Chondrocyte (in vitro differentiated cells): ENCODE measurements around the gene DCAF17. TPM values are rescaled to one million over a fixed set of nuclear protein-coding genes. Genes with fewer than 3 reads are reported as not detected.

Source experiments
- DNase-seq: peaks from one replicate; pipeline ENCODE4 v3.0.0; 2021; ENCODE audit warnings: mixed read lengths, low spot score
- H3K27ac Mint-ChIP-seq: one replicate; pipeline ENCODE4 v1.8.0; 2021; ENCODE audit warnings: mild to moderate bottlenecking, moderate library complexity, mixed read lengths; ENCODE audit not compliant: unreplicated experiment
- H3K27me3 Mint-ChIP-seq: 2 replicates; pipeline ENCODE4 v1.8.0; 2021; ENCODE audit warnings: low read depth, mixed read lengths
- H3K36me3 Mint-ChIP-seq: 2 replicates; pipeline ENCODE4 v1.8.0; 2021; ENCODE audit warnings: low read depth, mixed read lengths
- H3K4me1 Mint-ChIP-seq: 2 replicates; pipeline ENCODE4 v1.8.0; 2021; ENCODE audit warnings: low read depth, mild to moderate bottlenecking, mixed read lengths
- H3K4me3 Mint-ChIP-seq: one replicate; pipeline ENCODE4 v1.8.0; 2021; ENCODE audit warnings: mild to moderate bottlenecking, moderate library complexity, mixed read lengths; ENCODE audit not compliant: unreplicated experiment
- H3K9me3 Mint-ChIP-seq: 2 replicates; pipeline ENCODE4 v1.8.0; 2021; ENCODE audit warnings: low read depth, mixed read lengths
- total RNA-seq: library from RNA; stranded (reverse); gene quantifications from 3 replicates; pipeline ENCODE4 v1.2.1, GENCODE V29; 2021
- TF ChIP-seq, protein P1 (sequence below): fragments of 200-600 bp; sonication (generic); IDR thresholded peaks from 2 replicates; pipeline ENCODE4 v1.5.0; 2021; ENCODE audit warnings: antibody characterized with exemption, mild to moderate bottlenecking, moderate library complexity

Gene DCAF17
- total RNA-seq, 1 donor from 2014 or later: 18.3 TPM

DNA sequence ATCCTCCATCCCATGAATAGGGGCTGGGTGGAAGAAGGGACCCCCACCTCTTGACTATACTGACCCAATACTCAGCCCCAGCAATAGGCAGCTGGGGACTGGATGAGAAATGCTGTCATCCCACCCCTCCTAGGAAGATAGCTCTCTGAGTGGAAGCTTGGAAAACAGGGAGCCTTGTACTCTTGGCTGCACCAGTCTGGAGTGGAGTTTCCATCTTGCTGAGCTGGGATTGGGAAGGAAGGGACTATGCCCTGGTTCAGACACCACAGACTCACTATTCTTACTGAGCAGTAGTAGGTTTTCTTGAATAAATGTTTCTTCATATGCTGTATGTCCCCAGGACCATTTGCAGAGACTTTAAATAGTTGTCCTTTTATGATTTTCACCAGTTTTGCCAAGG lies 7.4 kb downstream of the DCAF17 start:
- no peak for DNase-seq
- TF ChIP-seq, protein P1, sequence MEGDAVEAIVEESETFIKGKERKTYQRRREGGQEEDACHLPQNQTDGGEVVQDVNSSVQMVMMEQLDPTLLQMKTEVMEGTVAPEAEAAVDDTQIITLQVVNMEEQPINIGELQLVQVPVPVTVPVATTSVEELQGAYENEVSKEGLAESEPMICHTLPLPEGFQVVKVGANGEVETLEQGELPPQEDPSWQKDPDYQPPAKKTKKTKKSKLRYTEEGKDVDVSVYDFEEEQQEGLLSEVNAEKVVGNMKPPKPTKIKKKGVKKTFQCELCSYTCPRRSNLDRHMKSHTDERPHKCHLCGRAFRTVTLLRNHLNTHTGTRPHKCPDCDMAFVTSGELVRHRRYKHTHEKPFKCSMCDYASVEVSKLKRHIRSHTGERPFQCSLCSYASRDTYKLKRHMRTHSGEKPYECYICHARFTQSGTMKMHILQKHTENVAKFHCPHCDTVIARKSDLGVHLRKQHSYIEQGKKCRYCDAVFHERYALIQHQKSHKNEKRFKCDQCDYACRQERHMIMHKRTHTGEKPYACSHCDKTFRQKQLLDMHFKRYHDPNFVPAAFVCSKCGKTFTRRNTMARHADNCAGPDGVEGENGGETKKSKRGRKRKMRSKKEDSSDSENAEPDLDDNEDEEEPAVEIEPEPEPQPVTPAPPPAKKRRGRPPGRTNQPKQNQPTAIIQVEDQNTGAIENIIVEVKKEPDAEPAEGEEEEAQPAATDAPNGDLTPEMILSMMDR: no peak
- peaks cover 33% of the 10 kb centered on the region for H3K36me3 Mint-ChIP-seq
- peaks cover 2% of the 10 kb centered on the region for H3K4me1 Mint-ChIP-seq
- no peak overlapping the region for H3K4me3 Mint-ChIP-seq
- no peak overlapping the region for H3K27ac Mint-ChIP-seq
- no peaks in the 10 kb centered on the region for H3K27me3 Mint-ChIP-seq
- peaks cover 3% of the 10 kb centered on the region for H3K9me3 Mint-ChIP-seq

DNA sequence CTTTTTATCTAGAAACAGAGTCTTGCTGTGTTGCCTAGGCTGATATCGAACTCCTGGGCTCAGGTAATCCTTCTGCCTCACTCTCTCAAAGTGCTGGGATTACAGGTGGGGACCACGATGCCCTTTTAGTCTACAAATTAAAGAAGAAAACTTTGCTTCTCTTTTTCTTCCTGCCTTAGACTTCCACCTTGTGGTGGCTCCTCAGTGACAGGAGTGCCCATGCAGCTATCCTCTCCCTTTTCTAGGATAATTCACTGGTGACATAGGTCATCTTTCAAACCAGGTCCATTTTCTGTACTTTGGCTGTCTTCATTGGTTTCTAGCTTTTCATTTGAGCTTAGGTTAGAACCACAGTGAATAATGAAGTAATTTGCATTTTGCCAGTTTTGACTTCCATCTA lies 13.6 kb downstream of the DCAF17 start:
- H3K27ac Mint-ChIP-seq: no peak overlapping the region

DNA sequence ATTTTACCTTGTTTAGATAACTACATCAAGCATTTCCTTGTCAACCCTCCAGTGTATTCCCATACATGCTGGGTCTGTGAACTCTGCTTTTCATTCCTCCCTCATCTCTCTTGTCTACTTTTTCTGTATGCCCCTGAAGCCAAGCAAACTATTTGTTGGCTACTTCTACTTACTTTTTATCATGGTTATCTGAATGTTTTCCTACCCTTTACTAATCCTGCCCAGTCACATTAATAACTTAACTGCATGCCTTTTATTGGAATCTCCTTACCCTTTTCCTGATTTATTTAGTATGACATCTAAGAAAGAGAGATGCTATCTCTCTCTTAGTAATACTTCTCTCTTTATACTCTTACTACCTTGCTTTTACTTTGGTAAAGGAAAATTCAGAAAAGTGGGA lies 17.0 kb downstream of the DCAF17 start:
- H3K27ac Mint-ChIP-seq: no peak overlapping the region
- TF ChIP-seq, protein P1: no peak
- H3K4me1 Mint-ChIP-seq: no peaks in the 10 kb centered on the region
- H3K4me3 Mint-ChIP-seq: no peak overlapping the region
- no peaks in the 10 kb centered on the region for H3K27me3 Mint-ChIP-seq
- H3K36me3 Mint-ChIP-seq: peaks cover 28% of the 10 kb centered on the region
- H3K9me3 Mint-ChIP-seq: peaks cover 7% of the 10 kb centered on the region
- no peak for DNase-seq

More for the DNA sequence above, 13.6 kb downstream of the DCAF17 start:
- TF ChIP-seq, protein P1: peak; percentile 46
- H3K36me3 Mint-ChIP-seq: peaks cover 17% of the 10 kb centered on the region
- DNase-seq: no peak
- no peaks in the 10 kb centered on the region for H3K27me3 Mint-ChIP-seq
- no peak overlapping the region for H3K4me3 Mint-ChIP-seq
- no peaks in the 10 kb centered on the region for H3K9me3 Mint-ChIP-seq
- H3K4me1 Mint-ChIP-seq: no peaks in the 10 kb centered on the region

DNA sequence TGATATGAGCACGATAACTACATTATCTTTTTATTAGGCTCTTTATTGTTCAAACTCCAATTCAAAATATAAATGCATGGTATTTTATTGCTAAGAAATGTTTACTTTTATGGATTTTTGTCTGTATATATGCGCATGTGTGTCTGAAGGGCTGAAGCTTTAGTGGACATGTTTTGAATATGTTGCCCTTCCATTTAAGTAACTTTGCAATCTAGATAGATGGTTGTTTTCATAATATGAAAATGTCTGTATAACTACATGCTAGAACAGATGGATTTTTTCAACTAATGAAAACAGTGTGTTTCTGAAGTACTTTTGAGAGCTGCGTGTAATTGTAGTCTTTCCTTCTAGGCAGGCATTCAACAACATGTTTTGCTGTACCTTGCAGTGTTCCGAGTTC lies 18.7 kb downstream of the DCAF17 start:
- Mint-ChIP-seq H3K27ac (no peak overlapping the region), H3K27me3 (no peaks in the 10 kb centered on the region), H3K9me3 (peaks cover 10% of the 10 kb centered on the region), H3K4me3 (no peak overlapping the region), H3K4me1 (no peaks in the 10 kb centered on the region), H3K36me3 (peaks cover 33% of the 10 kb centered on the region)
- TF ChIP-seq, protein P1: no peak
- DNase-seq: no peak

DNA sequence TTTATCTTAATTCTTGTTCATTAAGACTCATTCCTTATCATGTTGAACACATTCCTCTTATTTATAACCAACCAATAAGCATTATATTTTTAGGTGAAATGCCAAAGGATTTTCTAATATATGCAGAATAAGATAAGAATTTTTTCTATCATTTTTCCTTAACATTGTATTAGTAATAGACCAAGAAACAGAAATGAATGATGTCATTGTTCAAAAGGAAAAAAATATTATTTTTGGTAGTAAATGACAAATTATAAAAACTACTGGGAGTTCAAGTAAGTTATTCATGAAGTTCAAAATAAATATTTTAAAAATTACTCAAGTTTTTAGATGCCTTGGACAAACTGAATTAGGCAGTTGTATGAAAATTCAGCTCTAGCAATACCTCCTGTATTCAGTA lies 25.5 kb downstream of the DCAF17 start:
- Mint-ChIP-seq H3K27ac (no peak overlapping the region), H3K36me3 (peaks cover 30% of the 10 kb centered on the region), H3K9me3 (peaks cover 10% of the 10 kb centered on the region), H3K4me3 (no peak overlapping the region), H3K4me1 (no peaks in the 10 kb centered on the region), H3K27me3 (no peaks in the 10 kb centered on the region)
- TF ChIP-seq, protein P1: no peak
- DNase-seq: no peak
